Medulla oblongata (tissue), 1 donor: ENCODE data around the gene NUP93.

ENCODE experiments used
- DNase-seq: peaks from one replicate; pipeline ENCODE4 v3.0.0-alpha.2; 2015; ENCODE audit errors: extremely low spot score

The NUP93 gene

DNA sequence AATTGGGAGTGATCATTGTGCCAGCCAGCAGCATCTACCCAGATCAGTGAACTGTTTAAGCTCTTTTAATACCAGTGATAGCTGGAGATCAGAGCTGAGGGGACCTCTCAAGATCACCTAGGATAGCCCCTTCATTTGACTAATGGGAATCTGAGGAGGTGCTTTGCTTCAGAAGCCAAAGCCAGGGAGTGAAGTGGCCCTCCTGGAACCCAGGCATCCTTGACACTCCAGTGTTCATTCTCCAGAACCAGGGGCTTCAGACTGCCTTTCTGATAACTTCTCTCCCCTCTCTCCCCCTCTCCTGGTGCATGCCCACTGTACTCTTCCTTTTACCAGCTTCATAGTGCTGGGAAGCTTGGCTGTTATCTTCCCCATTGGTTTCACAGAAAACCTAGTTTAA lies 87.1 kb downstream of the NUP93 start:
- DNase-seq = no peak

GRCh38 chr16:56817938-56818337 lies 88.0 kb downstream of the NUP93 start:
- DNase-seq = no peak

DNA sequence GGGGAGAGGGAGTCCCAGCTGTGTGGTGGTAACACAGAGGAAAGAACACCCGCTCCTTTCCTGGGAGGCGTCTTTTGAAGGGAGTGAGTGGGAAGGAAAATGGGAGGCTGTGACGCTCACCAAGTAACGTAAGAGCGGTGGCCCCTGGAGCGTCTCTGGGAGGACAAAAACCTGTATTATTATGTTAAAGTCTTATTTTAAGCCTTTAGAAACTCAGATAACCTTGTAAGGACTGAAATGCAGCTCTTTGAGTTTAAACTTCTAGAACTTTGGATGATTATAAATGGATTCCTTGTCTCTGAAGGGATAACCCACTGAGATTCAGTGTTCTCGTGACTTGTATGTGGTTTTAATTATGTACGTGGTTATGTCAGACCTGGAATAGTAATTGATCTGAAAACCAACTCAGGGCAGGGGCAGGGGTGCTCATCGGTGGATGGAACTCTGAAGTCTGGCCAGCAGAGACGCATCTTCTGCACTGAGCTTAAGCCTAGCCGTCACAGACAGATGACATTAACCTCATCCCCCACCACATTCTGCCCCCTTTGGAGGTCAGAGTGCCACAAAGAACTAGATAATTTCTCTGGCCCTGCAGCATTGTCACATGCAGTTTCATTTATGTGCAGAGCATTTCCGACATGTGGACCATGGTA lies 93.3 kb downstream of the NUP93 start:
- no peak for DNase-seq

- peak; percentile 79 for DNase-seq
Observed at GRCh38 chr16:56824331-56824730, 94.4 kb downstream of the NUP93 start.

DNA sequence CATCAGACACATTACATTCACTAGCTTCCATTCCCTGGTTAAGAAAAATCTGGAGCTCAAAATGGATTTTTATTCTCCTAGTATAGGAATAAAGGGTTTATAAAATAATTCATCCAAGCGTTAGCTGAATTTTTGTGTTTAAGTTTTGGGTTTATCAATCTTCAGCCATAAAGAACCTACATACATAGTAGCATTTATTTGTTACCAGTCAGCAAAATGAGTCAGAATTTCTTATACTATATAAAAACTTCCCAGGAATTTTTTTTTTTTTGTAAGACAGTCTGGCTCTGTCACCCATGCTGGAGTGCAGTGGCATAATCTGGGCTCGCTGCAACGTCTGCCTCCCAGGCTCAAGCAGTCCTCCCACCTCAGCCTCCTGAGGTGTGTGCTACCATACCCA lies 94.9 kb downstream of the NUP93 start:
- DNase-seq = no peak

- DNase-seq = no peak
Observed at GRCh38 chr16:56825826-56826225, 95.9 kb downstream of the NUP93 start.

DNA sequence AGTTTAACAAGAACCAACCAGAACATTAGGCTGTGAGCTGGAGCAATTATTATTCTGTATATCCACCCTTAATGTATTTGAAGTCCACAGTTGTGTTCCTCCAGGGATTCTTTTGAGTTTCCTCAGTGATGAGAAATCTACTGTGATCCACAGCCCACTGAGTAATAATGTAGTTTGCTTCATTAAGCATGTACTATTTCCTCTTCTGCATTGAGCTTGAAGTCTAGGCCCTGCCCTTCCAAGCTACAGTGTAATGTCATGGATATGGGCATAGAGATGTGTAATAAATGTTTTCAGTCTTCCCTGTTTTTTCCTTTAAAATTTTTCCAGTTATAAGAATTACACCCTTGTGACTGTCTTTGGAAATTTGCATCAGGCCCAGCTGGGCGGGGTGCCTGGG lies 98.7 kb downstream of the NUP93 start:
- DNase-seq = no peak

DNA sequence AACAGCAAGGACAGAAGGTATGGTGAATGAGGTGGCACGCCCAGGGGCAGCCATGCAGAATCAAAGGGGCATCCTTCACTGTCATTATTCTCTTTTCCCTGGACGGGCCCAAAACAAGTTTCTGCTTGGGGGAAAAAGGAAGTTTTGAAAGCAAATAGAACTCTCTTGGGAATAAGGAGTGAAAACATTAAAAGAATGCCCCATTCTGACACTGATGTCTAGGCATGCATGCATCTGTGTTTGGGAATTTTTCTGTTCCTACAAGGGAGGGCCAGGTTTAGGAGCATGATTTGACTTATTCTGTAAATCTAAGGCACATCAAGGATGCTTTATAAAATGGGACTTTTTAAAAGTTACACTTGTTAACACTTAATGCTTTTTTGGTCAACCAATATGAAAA lies 100.7 kb downstream of the NUP93 start:
- no peak for DNase-seq

- no peak for DNase-seq
Observed at GRCh38 chr16:56832768-56833167, 102.8 kb downstream of the NUP93 start.

- no peak for DNase-seq
Observed at GRCh38 chr16:56833243-56833970, 103.5 kb downstream of the NUP93 start.

DNA sequence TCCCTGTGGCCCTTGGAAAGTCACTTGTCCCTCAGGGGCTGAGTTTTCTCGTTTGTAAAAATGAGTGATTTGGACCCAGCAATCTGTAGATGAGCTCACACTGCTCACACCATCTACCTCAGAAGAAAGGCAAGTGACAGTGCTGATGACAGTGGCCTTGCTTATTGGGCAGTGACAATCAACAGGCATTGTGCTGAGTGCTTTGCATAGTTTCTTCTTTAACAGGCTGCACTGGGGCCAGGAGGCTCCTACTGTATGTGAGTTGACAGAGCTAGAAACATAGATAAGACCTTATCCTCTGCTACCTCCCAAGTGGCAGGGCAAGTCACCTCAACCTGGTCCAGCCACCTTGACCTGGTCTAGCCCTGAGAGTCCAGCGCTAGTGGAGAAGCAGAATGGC lies 105.4 kb downstream of the NUP93 start:
- no peak for DNase-seq

- no peak for DNase-seq
Observed at GRCh38 chr16:56836410-56837230, 106.7 kb downstream of the NUP93 start.

GRCh38 chr16:56838622-56839337 lies 108.9 kb downstream of the NUP93 start:
- no peak for DNase-seq

GRCh38 chr16:56841233-56841632 lies 111.3 kb downstream of the NUP93 start:
- no peak for DNase-seq

DNA sequence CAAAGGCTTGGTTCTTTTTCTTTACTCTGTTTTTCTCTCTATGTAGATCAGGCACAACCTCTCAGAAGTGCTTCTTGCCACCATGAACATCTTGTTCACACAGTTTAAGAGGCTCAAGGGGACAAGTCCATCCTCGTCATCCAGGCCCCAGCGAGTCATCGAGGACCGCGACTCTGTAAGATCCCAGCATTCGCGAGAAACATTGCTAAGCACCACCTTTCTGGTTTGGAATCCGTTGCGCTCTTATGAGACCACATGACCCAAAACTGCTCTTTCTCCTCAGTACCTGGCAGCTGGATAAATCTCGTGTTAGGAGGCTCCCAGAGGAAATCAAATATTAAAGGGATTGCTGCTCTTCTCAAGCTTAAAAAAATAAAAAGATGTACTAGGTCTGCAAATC lies 111.7 kb downstream of the NUP93 start:
- no peak for DNase-seq

- DNase-seq = no peak
Observed at GRCh38 chr16:56842133-56842532, 112.2 kb downstream of the NUP93 start.

- no peak for DNase-seq
Observed at GRCh38 chr16:56844056-56844455, 114.1 kb downstream of the NUP93 start.

GRCh38 chr16:56847173-56847910 lies 117.4 kb downstream of the NUP93 start:
- peak; percentile 48 for DNase-seq

DNA sequence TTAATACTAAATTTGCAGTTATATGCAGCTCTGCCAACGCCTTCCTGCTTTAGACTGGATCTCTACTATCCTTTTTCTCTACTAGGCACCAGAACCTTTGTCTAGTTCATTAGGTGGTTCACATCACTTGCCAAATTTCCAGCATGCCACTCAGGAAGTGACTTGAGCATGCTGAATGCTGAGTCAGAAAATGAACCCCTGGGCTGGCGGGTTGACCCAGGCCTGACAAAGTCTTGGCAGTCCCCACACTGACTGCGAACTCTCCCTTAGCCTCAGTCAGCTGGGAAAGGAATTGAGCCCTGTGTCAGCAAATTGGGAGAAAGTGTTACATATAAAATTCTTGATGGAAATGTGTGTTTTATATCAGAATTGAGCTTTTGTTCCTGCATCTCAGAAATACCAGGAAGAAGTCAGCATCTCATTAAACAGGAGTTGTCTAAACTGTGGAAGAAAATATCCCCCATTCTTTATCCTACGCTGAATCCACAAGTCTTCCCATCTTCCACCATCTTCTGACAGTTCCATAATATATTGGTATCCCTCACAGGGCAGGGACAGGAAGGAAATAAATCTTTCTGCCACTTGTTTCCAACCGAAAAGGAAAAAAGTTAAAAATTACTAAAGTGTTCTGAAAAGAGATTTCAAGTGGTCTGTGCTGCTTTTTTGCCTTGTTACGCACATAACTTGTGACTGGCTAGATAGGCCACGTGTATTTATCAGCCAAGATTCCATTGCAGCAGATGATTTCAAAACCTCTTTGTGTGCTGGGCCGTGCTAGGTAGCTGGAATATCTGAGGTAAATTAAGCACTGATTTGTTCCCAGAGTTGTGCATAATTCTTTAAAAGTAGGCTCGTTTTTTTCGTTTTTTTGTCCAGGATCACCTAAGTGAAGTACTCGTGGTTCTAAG lies 118.4 kb downstream of the NUP93 start:
- DNase-seq = peak; percentile 64

DNA sequence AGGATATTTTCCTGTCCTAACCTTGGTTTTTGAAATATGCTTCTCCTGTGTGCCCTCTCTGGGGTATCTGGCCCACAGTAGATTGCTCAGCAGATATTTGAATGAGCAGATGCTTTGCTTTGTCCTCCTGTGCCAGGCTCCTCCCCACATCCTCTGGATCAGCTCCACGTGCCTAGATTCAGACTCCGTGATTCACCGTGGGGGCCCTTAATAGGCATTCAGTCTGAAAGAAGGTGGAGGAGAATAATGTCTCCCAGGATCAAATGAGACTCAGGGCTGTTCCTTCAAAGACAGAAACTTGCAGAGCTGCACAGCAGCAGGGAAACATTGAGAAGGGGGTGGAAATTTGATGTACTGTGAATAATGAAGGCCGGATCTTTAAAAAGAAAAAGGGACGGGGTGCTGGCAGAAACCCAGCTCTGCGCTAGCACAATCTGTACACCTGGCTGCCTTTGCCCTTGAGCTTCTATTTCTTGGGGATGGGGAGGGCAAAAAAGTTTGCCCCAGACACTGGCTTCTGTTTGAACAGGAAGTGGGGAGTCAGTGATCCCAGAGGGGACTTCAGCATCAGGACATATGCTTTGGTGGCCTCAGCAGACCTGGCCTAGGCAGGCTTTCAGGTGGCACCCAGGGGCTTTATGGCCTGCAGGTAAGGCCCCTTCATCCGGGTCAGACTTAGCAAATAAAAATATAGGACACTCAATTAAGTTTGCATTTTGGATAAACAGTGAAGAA lies 119.2 kb downstream of the NUP93 start:
- no peak for DNase-seq
